HTR-8/SVneo (cell line): ENCODE results near the gene STX12.
"Not testable (repeated sequence)": the region's sequence is repeated elsewhere in the genome, so short reads cannot be mapped to it uniquely, and the experiment has no call there.

Source experiments
- DNase-seq: peaks from one replicate; pipeline ENCODE4 v3.0.0; 2011; ENCODE audit warnings: low spot score, mixed read lengths; ENCODE audit not compliant: insufficient read length
- FAIRE-seq: peaks from 2 replicates; lab custom pipeline; 2011; peaks lifted over from hg19 to GRCh38; lab: Jason Lieb, UNC

STX12 gene

GRCh38 chr1:27774654-27775053 lies 1.6 kb downstream of the STX12 start:
- FAIRE-seq (no peak), DNase-seq (no peak)

GRCh38 chr1:27775336-27775735 lies 2.3 kb downstream of the STX12 start:
- not testable (repeated sequence) for DNase-seq, FAIRE-seq

- not testable (repeated sequence) for DNase-seq, FAIRE-seq
Observed at GRCh38 chr1:27776276-27776675, 3.3 kb downstream of the STX12 start.

- no peak for DNase-seq
- FAIRE-seq: no peak
Observed at GRCh38 chr1:27778056-27778455, 5.0 kb downstream of the STX12 start.

- DNase-seq (no peak), FAIRE-seq (no peak)
Observed at GRCh38 chr1:27779122-27779521, 6.1 kb downstream of the STX12 start.

- FAIRE-seq: no peak
Observed at GRCh38 chr1:27782950-27783349, 9.9 kb downstream of the STX12 start.

GRCh38 chr1:27784700-27785099 lies 11.7 kb downstream of the STX12 start:
- no peak for DNase-seq
- no peak for FAIRE-seq

More at GRCh38 chr1:27782950-27783349, 9.9 kb downstream of the STX12 start:
- DNase-seq: no peak

GRCh38 chr1:27785781-27786455 lies 12.9 kb downstream of the STX12 start:
- DNase-seq (no peak), FAIRE-seq (no peak)

- DNase-seq: no peak
- no peak for FAIRE-seq
Observed at GRCh38 chr1:27787895-27788294, 14.9 kb downstream of the STX12 start.

GRCh38 chr1:27789540-27790041 lies 16.6 kb downstream of the STX12 start:
- DNase-seq (peak; percentile 20), FAIRE-seq (no peak)

GRCh38 chr1:27790270-27790669 lies 17.3 kb downstream of the STX12 start:
- not testable (repeated sequence) for FAIRE-seq, DNase-seq

- DNase-seq: no peak
- FAIRE-seq: no peak
Observed at GRCh38 chr1:27795601-27796000, 22.6 kb downstream of the STX12 start.

- DNase-seq: no peak
- no peak for FAIRE-seq
Observed at GRCh38 chr1:27804791-27805190, 31.8 kb downstream of the STX12 start.

- DNase-seq (no peak), FAIRE-seq (no peak)
Observed at GRCh38 chr1:27806758-27807157, 33.7 kb downstream of the STX12 start.

GRCh38 chr1:27807385-27807784 lies 34.4 kb downstream of the STX12 start:
- DNase-seq: no peak

GRCh38 chr1:27808131-27808530 lies 35.1 kb downstream of the STX12 start:
- FAIRE-seq, DNase-seq: not testable (repeated sequence)

More at GRCh38 chr1:27807385-27807784, 34.4 kb downstream of the STX12 start:
- FAIRE-seq: no peak

GRCh38 chr1:27809883-27810282 lies 36.9 kb downstream of the STX12 start:
- DNase-seq (no peak), FAIRE-seq (no peak)

GRCh38 chr1:27811741-27812500 lies 38.9 kb downstream of the STX12 start:
- no peak for FAIRE-seq
- no peak for DNase-seq

- no peak for DNase-seq
- FAIRE-seq: no peak
Observed at GRCh38 chr1:27816921-27817630, 44.1 kb downstream of the STX12 start.

GRCh38 chr1:27821761-27822315 lies 48.8 kb downstream of the STX12 start:
- FAIRE-seq: no peak
- no peak for DNase-seq
